ENCODE measurements around the gene TMEM14B.

TMEM14B gene

GRCh38 chr6:10801224-10801848 lies 53.7 kb downstream of the TMEM14B start:
- no peak overlapping the region for H3K27ac ChIP-seq (ENCODE audit: low read depth, low read length, poor library complexity, severe bottlenecking)
- no peak for TF ChIP-seq EZH2 (IDR thresholded peaks at IDR 0.05; ENCODE audit: borderline replicate concordance, low read length)
- TF ChIP-seq CTCF (IDR thresholded peaks at IDR 0.05; ENCODE audit: low read length): peak; percentile 96
- peaks cover 4% of the 10 kb centered on the region for H3K4me1 ChIP-seq (ENCODE audit: insufficient read depth, low read length, severe bottlenecking)
- H3K79me2 ChIP-seq (ENCODE audit: insufficient read depth, low read length): no peaks in the 10 kb centered on the region
- H4K20me1 ChIP-seq (ENCODE audit: insufficient read depth, low read length): no peaks in the 10 kb centered on the region
- H3K27me3 ChIP-seq (ENCODE audit: insufficient read depth, low read length): no peaks in the 10 kb centered on the region
- H3F3A ChIP-seq (ENCODE audit: insufficient read depth, low read length): no peaks in the 10 kb centered on the region
- no peak overlapping the region for H2AFZ ChIP-seq (ENCODE audit: low read length)
- H3K9me3 ChIP-seq (ENCODE audit: low read length): no peaks in the 10 kb centered on the region
- H3K36me3 ChIP-seq (ENCODE audit: insufficient read depth, low read length): no peaks in the 10 kb centered on the region
- no peaks in the 10 kb centered on the region for H3K9me2 ChIP-seq (ENCODE audit: low read depth, low read length)
- no peak overlapping the region for H3K4me3 ChIP-seq (ENCODE audit: low read depth, low read length, poor library complexity, severe bottlenecking)
- no peak overlapping the region for H3K9ac ChIP-seq (ENCODE audit: low read length)
- H3K4me2 ChIP-seq (ENCODE audit: low read length): no peak overlapping the region
